Activated T-cell treated with anti-CD3 and anti-CD28 coated beads, Interleukin-2, amount 50 U/mL, for 1 hour (primary cell): ENCODE measurements around the gene FKBP8.

Experiments used
- DNase-seq: peaks from one replicate; pipeline ENCODE4 v3.0.0-alpha.2; 2020

FKBP8 gene

DNA sequence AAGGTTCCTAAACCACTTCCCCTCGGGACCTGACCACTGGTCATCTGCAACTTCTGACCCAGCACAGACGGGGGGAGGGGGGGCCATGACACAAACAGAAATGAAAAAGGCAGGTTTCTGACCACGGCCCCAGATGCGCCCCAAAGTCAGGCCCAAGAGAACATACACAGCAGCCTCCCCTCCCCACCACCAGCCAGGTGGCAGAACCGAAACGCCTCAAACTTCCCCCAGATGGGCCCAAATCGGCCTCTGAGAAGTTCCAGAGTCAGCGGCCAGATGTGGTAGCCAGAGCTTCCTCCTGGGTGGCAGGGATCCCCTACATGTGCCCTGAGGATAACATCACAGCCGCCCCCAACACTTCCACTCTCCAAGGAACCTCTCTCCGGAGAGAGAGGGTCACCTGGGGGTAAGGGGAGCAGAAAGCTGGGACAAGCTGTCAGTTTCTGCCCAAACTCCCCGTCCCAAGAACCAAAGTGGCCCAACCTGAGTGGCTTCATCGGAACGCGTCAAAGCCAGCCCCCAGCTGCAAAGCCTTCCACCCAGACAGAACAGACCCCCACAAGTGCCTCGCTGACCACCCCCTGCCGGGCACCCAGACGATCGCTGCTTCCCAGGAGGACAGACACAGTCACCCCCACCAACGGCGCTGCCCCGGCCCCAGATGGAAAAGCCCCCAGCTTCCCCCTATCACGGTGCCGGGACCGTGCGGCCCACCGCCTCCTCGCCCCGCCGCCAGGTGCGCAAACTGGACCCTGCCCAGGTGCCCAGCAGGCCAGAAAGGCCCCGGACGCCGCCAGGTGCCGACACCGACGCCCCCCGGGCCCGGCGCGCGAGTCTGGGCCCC is 22.3 kb downstream of the FKBP8 start:
- DNase-seq = peak; percentile 39

DNA sequence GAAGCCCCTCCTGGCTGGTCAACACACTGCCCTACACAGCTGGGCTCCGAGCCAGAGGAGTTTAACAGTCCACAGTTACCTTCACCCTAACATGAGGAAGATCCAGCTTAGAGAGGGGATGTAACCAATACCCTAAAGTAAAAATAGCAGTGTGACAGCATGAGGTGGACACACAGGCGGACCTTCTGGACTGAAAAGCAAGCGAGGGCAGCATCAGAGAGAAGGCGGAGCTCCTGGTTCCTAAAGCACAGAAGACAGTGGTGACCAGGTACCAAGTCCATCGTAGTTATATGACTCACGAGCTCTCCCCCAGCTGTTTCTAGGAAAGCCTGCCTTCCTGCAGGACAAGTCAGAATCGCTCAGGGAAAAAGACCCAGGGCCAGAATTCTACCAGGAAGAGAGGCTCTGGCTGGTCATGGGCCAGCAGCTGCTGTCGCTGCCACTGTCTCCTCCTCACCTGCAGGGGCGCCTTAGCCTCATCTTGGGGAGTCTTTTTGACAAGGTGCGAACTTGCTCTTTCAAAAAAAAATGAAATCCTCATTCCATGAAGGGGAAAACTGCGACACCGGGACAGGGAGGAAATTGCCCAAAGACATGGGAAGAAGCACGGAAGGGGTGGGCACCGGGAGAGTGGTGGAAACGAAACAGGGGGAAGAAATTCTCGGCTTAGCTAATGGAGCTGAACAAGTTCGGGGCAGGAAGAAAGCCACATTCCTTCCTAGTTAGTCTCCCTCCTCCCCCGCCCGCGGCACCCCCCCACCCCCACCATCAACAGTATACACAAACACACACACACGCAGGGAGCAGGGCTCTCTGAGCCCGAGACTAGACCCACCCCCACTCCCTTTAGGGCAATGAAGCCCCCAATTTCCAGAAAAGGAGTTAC is 23.2 kb downstream of the FKBP8 start:
- peak; percentile 65 for DNase-seq

DNA sequence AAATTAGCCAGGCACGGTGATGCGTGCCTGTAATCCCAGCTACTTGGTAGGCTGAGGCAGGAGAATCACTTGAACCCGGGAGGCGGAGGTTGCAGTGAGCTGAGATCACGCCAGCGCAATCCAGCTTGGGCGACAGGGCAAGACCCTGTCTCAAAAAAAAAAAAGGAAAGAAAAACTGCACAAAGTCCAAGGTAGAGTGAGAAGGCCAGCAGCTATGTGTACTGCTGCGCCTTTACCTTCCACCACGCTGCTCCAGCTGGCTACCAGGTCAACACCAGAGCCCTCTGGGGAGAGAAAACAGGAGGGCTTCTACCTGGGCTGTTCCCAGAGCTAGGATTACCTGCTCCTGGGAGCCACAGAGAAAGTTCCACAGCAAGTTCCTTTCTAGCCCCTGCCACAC is 24.7 kb downstream of the FKBP8 start:
- DNase-seq = no peak

DNA sequence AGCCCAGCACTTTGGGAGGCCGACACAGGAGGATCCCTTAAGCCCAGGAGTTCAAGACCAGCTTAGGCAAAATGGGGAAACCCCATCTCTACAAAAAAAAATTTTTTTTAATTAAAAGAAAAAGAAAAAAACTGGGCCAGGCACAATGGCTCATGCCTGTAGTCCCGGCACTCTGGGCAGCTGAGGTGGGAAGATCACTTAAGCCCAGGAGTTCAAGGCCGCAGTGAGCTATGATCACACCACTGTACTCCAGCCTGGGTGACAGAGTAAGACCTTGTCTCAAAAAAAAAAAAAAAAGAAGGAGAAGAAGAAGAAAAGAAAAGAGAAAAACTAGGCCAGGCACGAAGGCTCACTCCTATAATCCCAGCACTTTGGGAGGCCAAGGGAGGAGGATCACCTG is 25.8 kb downstream of the FKBP8 start:
- no peak for DNase-seq

DNA sequence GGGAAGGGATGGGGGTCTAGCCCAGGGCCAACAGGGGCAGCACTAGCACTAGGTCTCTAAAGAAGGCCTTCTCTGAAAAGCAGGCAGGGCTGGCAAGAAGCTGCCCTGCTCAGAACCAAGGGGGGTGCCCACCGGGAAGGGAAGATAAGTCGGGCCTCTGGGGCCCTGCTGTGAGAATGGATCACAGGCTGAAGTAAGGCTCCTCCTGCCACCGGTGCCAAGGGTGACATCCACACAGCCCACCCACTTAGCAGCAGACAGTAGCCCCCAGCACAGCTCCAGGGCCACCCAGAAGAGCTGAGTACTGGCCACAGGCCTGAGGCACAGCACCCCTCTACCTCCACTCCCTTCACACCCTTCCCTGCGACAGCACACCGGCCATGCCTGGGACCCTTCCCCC is 27.4 kb downstream of the FKBP8 start:
- DNase-seq = no peak

DNA sequence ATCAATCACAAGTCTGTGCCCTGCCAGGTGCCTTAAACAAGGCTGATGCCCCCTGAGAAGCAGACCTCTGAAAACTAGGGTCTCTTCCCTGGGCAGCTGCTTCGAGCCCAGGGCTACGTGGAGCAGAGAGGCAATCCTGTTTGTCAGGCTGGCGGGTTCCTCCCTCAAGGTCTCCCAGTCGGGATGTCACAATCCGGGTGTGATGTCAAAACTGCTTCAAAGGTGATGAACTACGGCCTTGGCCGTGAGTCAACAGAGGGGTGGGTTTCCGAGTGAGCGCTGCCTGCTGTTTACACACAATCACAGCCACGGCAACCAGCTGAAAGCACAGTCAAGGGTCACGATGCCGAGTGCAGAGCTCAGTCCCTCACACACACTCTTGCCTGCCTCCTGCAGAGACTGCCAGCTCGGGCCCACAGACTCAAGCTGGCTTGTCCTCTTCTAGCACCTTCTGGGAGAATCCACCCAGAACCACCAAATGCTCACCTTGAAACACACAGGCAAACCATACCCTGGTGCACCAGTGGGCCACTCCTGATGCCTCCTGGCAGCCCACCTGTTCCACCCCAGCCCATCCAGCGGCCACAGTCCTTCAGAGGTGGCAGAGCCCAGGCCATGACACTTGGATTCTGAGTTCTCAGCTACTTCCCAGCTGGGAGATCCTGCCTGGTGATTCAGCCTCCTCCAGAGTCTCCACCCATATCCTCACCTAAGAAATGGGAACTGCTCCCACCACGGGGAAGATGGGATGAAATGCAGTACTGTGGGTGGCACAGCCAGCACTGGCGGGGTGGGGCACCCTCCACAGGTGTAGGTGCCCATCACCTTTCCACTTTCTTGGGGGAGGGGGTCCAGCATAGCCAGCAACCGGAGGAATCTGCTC is 28.3 kb downstream of the FKBP8 start:
- no peak for DNase-seq

DNA sequence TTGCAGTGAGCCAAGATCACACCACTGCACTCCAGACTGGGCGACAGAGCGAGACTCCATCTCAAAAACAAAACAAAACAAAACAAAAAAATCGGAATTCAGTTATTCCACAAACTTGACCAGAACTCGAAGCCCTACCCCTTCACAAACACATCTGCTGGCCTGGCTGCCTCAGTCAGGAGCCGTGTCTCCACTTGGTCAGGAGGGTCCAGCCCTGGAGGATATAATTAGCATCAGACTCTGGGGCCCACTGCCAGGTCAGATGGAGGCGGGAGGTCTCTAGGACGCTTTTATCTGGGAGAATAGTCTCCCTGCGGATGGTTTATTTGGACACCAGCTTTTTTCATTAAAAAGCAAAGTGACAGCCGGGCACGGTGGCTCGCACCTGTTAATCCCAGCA is 29.5 kb downstream of the FKBP8 start:
- DNase-seq = no peak

DNA sequence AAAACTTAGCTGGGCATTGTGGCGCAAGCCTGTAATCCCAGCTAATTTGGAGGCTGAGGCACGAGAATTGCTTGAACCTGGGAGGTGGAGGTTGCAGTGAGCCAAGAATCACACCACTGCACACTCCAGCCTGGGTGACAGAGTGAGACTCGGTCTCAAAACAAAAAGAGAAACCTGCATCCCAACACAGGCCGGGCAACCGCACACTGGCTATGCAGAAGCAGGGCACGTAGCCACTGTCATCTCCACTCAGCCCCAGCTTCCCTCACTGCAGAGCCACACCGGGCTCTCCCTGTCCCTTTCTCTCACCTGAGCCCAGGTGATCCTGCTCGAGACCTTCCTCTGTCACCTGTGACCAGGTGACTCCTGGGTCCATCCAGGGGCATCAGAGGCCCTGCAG is 33.2 kb downstream of the FKBP8 start:
- no peak for DNase-seq

DNA sequence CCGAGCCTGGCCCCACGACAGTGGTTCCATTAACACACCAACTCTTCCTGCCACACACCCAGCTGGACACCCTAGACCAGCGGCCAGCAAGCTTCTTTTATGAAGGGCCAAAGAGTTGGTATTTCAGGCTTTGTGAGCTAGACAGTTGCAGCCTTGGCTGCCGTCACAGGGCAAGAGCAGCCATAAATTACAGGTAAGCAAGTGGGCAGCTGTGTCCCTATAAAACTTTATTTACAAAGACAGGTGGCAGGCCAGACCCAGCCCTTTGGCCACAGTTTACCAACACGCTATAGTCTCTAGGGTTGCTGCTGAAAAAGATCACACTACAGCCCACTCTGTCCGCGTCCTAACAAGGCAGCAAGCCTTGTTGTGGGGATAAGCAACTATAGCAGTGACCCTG is 34.8 kb downstream of the FKBP8 start:
- no peak for DNase-seq

DNA sequence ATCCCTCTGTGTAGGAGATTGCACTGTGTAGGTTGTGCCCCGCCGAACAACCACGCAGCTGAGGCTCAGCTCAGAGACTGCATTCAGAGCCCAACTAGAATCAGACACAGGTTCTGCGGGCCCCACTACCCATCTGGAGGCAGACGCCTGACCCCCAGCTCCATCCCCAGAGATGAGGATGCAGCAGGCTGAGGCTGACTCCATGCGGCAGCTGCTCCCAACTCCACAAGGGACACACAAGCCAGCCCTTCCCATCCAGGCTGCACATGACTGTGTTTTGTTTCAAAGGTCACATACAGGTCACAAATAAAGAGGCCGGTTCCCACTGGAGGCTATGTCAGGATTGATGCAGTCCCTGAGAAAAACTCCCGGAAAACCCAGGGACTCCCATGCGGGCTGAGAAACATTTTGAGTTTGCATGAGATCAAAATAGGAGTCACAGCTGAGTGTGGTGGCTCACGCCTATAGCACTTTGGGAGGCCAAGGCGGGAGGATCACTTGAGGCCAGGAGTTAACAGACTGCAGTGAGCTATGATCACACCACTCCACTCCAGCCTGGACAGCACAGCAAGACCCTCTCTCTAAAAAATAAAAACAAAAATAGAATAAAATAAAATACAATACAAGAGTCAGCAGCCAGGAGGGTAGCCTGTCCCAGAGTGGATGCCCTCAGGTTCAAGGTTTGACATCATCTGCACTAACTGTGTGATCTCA is 35.5 kb downstream of the FKBP8 start:
- DNase-seq = no peak

DNA sequence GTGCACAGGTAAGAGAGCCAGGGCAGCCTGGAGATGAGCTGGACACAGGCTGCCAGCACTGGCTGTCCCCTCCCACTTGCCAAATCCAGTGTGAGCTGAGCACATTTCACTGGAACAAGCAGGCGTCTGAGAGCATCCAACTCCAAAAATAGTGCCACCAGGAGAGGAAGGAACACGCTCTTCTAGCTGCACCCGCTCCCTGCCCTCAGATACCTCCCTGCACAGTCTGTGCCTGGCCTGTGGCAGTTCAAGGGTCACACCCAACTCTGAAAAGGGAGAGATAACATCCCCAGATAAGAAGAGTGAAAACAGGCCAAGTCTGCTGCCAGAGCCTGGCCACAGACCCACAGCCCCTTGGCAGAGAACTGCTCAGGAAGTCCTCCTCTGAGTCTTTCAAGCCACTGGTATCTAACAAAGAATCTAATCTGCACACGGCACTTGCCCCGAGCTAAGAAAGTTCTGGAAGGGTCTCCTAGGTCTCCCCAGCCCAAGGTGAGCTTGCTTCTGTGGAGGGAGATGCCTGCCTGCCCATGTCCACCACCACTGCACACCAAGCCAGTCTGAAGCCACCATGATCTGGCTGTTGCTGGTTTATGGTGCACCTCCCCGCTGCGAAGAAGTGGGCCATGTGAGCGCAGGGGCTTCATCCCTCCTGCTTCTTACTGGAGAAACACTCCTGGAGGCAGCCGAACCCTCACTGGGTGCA is 36.2 kb downstream of the FKBP8 start:
- DNase-seq = no peak

DNA sequence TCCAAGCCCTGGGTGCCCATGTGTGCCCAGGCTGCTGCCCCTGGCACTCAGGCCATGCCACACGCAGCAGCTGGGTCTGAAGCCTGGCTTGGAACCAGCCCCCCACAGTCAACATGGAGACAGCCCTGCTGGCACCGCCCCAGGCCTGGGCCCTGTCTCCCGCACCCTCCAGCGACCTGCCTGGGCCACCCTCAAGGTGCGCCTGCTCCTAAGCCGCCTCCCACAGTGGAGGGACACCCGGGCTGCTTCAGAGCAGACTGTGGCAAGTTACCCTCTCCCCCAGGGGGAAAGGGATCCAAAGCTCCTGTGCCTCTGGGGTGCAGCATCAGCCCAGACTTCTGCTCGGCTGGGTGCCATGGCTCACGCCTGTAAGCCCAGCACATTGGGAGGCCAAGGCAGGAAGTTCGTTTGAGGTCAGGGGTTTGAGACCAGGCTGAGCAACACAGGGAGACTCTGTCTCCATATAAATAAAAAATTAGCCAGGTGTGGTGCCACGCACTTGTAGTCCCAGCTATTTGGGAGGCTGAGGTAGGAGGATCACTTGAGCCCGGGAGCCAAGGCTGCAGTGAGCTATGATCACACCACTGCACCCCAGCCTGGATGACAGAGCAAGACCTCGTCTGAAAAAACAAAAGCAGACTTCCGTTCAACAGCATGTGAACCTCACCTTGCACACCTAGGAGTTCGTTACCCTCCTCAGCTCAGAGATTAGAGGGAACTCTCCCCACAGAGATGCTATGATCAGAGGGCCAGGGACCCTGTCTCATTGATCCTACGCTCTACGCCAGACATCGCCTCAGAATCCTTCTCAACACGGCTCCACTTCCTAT is 37.1 kb downstream of the FKBP8 start:
- no peak for DNase-seq

DNA sequence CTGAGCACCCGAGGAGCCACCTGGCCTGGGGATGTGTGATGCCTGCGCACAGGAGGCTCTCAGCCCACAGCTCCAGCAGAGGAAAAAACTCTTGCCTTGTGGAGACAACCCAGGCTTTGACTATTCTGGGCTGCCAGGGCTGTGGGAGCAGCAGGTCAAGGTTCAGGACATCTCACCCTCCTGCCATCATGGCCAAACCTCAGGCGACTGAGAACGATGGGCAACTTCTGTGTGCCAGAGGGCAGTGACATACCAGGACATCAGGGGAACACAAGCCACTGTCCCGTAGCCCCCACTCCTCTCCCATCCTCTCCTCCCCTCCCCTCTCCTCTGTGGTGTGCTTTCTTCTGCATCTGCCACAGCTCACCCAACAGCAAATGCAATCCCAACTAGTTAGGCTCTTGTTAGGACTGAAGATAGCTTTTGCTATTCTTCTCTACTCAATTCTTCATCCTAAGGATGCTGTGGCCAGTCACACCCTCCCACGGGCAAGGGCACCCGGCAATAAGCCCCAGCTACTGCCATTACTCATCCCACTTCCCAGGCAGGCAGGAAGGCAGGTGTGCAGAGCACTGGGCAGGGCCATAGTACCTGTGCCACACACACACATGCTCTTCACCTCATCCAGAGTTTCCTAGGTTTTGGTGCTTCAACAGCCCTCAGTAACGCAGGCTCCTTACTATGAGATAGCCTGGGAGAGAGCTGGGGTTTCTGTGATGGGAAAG is 38.3 kb downstream of the FKBP8 start:
- DNase-seq = no peak

DNA sequence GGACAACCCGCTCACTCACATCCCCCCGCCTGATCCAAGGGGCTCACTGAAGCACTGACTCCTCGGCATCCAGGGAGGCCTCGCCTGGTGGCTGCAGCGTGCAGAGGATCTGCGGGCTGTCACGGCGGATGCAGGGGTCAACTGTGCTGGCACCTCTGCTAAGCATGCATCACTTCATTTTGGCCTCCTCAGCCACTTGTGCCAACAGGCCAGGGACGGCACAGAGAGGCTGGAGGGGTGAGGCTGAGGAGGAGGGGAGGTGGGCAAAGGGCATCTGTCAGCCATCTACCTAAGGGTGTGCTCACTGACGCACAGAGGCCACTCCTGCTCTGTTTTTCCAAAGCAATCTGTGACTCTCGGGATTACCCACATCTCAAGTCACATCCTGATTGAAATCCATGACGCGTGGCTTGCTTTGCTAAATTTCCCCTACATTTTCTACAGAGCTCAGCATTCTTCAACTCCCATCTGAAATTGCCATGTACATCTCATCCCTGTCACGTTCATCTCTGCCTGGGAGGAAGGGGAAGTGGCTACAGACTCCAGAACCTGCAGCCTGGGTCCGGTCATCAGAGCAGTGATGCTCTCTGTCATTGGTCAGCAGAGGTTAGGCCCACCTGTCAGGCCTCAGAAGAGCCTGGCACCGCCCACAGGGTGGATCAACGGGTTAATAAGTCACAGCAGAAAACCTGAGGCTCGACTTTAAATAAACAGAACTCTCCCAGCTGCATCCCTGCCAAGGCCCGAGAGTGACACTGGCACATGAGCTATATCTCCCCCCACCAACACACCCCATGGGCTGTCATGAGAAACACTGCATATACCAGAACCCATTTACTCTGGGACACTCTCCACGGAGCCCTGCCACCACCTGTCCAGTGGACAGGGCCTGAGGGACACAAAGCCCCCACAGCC is 39.1 kb downstream of the FKBP8 start:
- DNase-seq = no peak

DNA sequence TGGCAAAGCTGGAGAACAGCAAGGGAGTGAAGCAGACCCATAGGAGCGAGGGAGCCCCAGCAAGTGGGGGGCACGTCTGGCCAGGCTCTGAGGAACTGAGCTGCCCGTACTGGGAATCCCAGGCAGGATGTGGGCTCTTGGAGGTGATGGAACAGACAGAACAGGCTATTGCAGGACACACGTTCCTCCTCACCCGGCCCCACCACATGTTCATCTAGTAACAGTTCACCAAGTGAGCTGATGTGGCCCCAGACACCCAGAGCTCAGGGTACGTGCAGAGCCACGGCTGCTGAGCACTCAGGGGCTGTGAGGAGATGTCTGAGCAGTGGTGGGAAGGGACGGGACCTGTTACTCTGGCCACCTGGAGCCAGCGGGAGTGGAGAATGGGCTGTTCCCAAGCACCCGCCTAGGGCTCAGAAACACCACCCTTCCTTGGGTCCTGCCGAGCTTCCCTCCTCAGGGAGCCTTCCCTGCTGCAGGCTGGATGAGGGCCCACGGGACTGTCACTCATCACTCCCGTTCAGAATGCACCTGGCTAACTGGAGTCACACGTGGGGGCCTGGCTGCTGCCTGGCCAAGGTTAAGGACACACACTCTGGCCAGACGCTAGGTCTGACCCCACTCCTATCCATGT is 39.9 kb downstream of the FKBP8 start:
- DNase-seq = no peak

DNA sequence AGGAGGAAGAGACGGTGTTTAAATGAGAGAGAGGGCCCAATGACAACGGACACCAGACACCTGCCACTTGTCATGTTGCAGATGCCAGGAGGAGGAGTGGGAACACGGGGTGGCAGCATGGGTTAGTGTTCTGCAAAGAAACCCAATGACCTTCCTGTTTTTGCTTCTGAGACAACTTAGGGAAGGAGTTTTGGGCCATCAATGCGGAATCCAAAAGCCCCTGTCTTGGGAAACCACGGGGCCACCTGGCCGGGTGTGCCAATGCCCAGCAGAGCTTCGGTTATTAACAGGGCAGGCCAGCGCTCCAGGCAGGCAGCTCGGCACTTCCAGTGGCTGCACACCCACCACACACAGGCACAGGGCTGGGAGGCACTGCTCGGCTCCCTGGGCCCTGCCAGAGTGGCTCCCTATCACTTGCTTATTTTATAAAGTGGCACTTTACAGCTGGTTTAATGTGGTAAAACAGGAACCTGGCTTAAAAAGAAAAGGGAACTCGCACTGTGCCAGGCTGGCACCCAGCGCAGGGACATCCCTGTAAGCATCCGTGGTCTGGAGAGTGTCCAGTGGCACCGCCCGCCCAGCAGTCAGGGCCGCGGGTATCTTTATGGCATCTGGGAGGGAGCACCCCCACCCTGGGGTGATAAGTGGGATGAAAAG is 40.6 kb downstream of the FKBP8 start:
- no peak for DNase-seq

DNA sequence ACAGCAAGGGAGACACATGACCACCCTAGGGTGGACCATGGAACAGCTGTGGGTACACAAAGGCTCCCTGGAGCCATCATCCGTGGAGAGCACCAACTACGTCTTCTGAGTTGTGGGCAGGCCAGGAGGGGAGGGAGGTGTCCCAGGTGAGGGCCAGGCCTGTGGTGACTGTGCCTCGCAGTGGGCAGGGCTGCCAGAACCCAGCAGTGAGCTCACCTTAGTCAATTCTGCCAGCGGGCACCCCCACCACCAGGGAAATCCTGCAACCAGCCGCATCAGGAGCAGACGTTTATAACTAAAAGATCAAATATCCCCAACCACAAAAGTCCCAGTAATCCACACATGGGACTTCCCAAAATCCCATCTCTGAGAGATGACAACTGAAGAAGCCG is 41.1 kb downstream of the FKBP8 start:
- DNase-seq = no peak

DNA sequence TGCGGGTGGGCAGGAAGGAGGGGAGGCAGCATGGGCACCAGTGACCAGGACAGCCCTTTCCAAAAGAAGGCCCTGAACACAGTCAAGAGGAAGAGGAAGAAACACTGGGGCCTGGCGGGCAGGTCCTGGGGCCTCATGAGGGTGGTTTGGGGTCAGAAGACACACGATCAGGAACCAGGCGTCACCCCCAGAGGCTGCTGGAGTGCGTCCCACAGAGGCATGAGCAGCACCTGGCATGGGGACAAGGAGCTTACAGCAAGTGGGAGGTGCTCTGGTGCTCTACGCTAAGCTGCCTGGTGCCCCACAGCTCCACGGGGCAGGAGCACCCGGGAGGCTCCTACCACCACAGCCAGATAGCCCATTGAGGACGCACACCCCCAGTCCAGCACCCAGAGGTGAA is 41.5 kb downstream of the FKBP8 start:
- no peak for DNase-seq
